ENCODE measurements around the gene METTL6. TPM values are rescaled to one million over a fixed set of nuclear protein-coding genes. Genes with fewer than 3 reads are reported as not detected.
A peak's percentile ranks its signal among the peaks of the same experiment; 100 is the strongest.

Gene METTL6
- total RNA-seq, 1 experiment from 2014 or later, result 24.4 TPM

- TF ChIP-seq EZH2 (IDR thresholded peaks at IDR 0.05; ENCODE audit: borderline replicate concordance, low read depth, low read length, poor library complexity, severe bottlenecking), result no peak
- TF ChIP-seq CTCF (conservative IDR thresholded peaks at IDR 0.05; ENCODE audit: low read depth, low read length), result peak; percentile 85
- BruUV-seq (replicated peaks), result no TSS peak
- intact Hi-C loops (cut with micrococcal nuclease; ENCODE audit: unreplicated experiment), result loop anchor here (1.0 to 5.0 kb wide), 2 partner anchors 46 to 110 kb away; partner anchors contain the start of gene SH3BP5
- Histone ChIP-seq H3K27me3 (replicated peaks; ENCODE audit: insufficient read depth, low read depth, low read length, poor library complexity) (no peaks in the 10 kb centered on the region), H3K4me3 (ENCODE audit: low read depth, low read length, poor library complexity, severe bottlenecking) (no peak overlapping the region), H3K36me3 (ENCODE audit: insufficient read depth, low read length, poor library complexity, severe bottlenecking) (no peaks in the 10 kb centered on the region), H3K4me1 (ENCODE audit: insufficient read depth, low read length, poor library complexity, severe bottlenecking) (peaks cover 3% of the 10 kb centered on the region), H3K27ac (ENCODE audit: low read depth, low read length, poor library complexity, severe bottlenecking) (peak overlapping the region; percentile 62), H3K9me3 (ENCODE audit: low read depth, low read length, poor library complexity, severe bottlenecking) (no peaks in the 10 kb centered on the region)
- DNase-seq (ENCODE audit: low spot score), result peak; percentile 96
- ChIA-PET POLR2A (ENCODE audit: low non-redundant PET) (no interaction called here), CTCF (interaction anchor here (1.0 kb wide), 1 partner anchor 110 kb away, joined by 4 read pairs; no protein-coding TSS in a partner anchor)
These were observed 49.2 kb downstream of the METTL6 start for GRCh38 chr3:15377961-15378791.

- Histone ChIP-seq H3K4me3 (ENCODE audit: low read depth, low read length, poor library complexity, severe bottlenecking) (no peak overlapping the region), H3K27ac (ENCODE audit: low read depth, low read length, poor library complexity, severe bottlenecking) (no peak overlapping the region), H3K36me3 (ENCODE audit: insufficient read depth, low read length, poor library complexity, severe bottlenecking) (no peaks in the 10 kb centered on the region), H3K4me1 (ENCODE audit: insufficient read depth, low read length, poor library complexity, severe bottlenecking) (peaks cover 3% of the 10 kb centered on the region), H3K27me3 (replicated peaks; ENCODE audit: insufficient read depth, low read depth, low read length, poor library complexity) (no peaks in the 10 kb centered on the region), H3K9me3 (ENCODE audit: low read depth, low read length, poor library complexity, severe bottlenecking) (no peaks in the 10 kb centered on the region)
- intact Hi-C loops (cut with micrococcal nuclease; ENCODE audit: unreplicated experiment), result loop anchor here (5.0 kb wide), 1 partner anchor 43 kb away; the partner anchor contains the start of gene SH3BP5
- DNase-seq (ENCODE audit: low spot score), result no peak
- TF ChIP-seq EZH2 (IDR thresholded peaks at IDR 0.05; ENCODE audit: borderline replicate concordance, low read depth, low read length, poor library complexity, severe bottlenecking) (no peak), CTCF (conservative IDR thresholded peaks at IDR 0.05; ENCODE audit: low read depth, low read length) (no peak)
- ChIA-PET CTCF (no interaction called here), POLR2A (ENCODE audit: low non-redundant PET) (no interaction called here)
- no TSS peak for BruUV-seq (replicated peaks)
These were observed 51.8 kb downstream of the METTL6 start for GRCh38 chr3:15375461-15376000.

GRCh38 chr3:15372918-15373317, 54.4 kb downstream of the METTL6 start:
- ChIA-PET POLR2A (ENCODE audit: low non-redundant PET) (no interaction called here), CTCF (no interaction called here)
- no peaks in the 10 kb centered on the region for H3K27me3 ChIP-seq (replicated peaks; ENCODE audit: insufficient read depth, low read depth, low read length, poor library complexity)
- no peak overlapping the region for H3K27ac ChIP-seq (ENCODE audit: low read depth, low read length, poor library complexity, severe bottlenecking)
- DNase-seq (ENCODE audit: low spot score), result no peak
- no peaks in the 10 kb centered on the region for H3K9me3 ChIP-seq (ENCODE audit: low read depth, low read length, poor library complexity, severe bottlenecking)
- no peak overlapping the region for H3K4me3 ChIP-seq (ENCODE audit: low read depth, low read length, poor library complexity, severe bottlenecking)
- BruUV-seq (replicated peaks), result no TSS peak
- peaks cover 1% of the 10 kb centered on the region for H3K4me1 ChIP-seq (ENCODE audit: insufficient read depth, low read length, poor library complexity, severe bottlenecking)
- TF ChIP-seq EZH2 (IDR thresholded peaks at IDR 0.05; ENCODE audit: borderline replicate concordance, low read depth, low read length, poor library complexity, severe bottlenecking), result no peak
- no peak for TF ChIP-seq CTCF (conservative IDR thresholded peaks at IDR 0.05; ENCODE audit: low read depth, low read length)
- no peaks in the 10 kb centered on the region for H3K36me3 ChIP-seq (ENCODE audit: insufficient read depth, low read length, poor library complexity, severe bottlenecking)
- intact Hi-C loops (cut with micrococcal nuclease; ENCODE audit: unreplicated experiment), result no loop called here

Measured in A673 (cell line).